HUDEP-2 (cell line): ENCODE data around the gene SPATS1.

Experiments
- DNase-seq, 76 experiments: peaks; one replicate each; lab custom pipeline; 2025; ENCODE audit not compliant: unreplicated experiment in 76 of 76; lab: John Stamatoyannopoulos, UW

The SPATS1 gene

GRCh38 chr6:44386364-44386928, 44.0 kb downstream of the SPATS1 start:
- DNase-seq = no peak

- DNase-seq = no peak
These were observed 44.5 kb downstream of the SPATS1 start for GRCh38 chr6:44386929-44387345.

GRCh38 chr6:44387346-44388134, 45.1 kb downstream of the SPATS1 start, which contains the start of gene CDC5L:
TSS of gene CDC5L (plus strand) at chr6:44387706. CDS start at chr6:44387824, 118 bp downstream.
- DNase-seq = peak; percentile 41 to 99 (median 94)

GRCh38 chr6:44388135-44388487, 45.7 kb downstream of the SPATS1 start:
- DNase-seq = peak in 28 of 76 experiments; percentile 1 to 62 (median 38)

GRCh38 chr6:44388887-44389286, 46.4 kb downstream of the SPATS1 start:
- DNase-seq = no peak

- peak in 3 of 76 experiments; percentile 8 to 42 (median 13) for DNase-seq
These were observed 47.8 kb downstream of the SPATS1 start for GRCh38 chr6:44390158-44390683.
